Lower leg skin (tissue), 4 donors: ENCODE measurements around the gene SH3D19. TPM values are rescaled to one million over a fixed set of nuclear protein-coding genes. Genes with fewer than 3 reads are reported as not detected.

Experiments used
- DNase-seq, 2 donors: peaks; one replicate each; pipeline ENCODE4 v3.0.0-alpha.2; 2019; ENCODE audit warnings: low spot score in 2 of 2
- H3K4me3 ChIP-seq: fragments of 200-600 bp; sonication (generic); 2 replicates; pipeline ENCODE4 v1.5.1; 2017; ENCODE audit warnings: mild to moderate bottlenecking, low read depth; ENCODE audit not compliant: poor library complexity, severe bottlenecking
- POLR2A ChIP-seq, 2 donors: fragments of 450-650 bp; IDR thresholded peaks; one replicate each; pipeline ENCODE4 v1.6.1; 2016 to 2017; ENCODE audit warnings: antibody characterized with exemption in 2 of 2, mild to moderate bottlenecking in 1 of 2, moderate library complexity in 1 of 2
- whole genome bisulfite sequencing, 2 donors: methylation state at CpG; one replicate each; pipeline ENCODE4 v1.1.5; 2018; 5-methylcytosine and 5-hydroxymethylcytosine counted together
- intact Hi-C: fragments of 100-400 bp; cut with DNase I; formaldehyde crosslinking; loops from one replicate; pipeline ENCODE4 v1.15.0; 2023; ENCODE audit warnings: low total_unique reads
- total RNA-seq, 4 donors: library from RNA; depleted of rRNA; stranded (reverse); fragments of >200 nt; gene quantifications; one replicate each; pipeline ENCODE4 v1.1.0, GENCODE V29; 2016
- TF ChIP-seq, protein P1 (sequence below), 3 donors: fragments of 450-650 bp; IDR thresholded peaks; one replicate each; pipeline ENCODE4 v1.5.1; 2016; ENCODE audit warnings: antibody characterized with exemption in 3 of 3, mild to moderate bottlenecking in 3 of 3, moderate library complexity in 2 of 3

Gene SH3D19
- total RNA-seq, 4 donors from 2014 or later: 70.8 to 82.5 (median 78.6) TPM

DNA sequence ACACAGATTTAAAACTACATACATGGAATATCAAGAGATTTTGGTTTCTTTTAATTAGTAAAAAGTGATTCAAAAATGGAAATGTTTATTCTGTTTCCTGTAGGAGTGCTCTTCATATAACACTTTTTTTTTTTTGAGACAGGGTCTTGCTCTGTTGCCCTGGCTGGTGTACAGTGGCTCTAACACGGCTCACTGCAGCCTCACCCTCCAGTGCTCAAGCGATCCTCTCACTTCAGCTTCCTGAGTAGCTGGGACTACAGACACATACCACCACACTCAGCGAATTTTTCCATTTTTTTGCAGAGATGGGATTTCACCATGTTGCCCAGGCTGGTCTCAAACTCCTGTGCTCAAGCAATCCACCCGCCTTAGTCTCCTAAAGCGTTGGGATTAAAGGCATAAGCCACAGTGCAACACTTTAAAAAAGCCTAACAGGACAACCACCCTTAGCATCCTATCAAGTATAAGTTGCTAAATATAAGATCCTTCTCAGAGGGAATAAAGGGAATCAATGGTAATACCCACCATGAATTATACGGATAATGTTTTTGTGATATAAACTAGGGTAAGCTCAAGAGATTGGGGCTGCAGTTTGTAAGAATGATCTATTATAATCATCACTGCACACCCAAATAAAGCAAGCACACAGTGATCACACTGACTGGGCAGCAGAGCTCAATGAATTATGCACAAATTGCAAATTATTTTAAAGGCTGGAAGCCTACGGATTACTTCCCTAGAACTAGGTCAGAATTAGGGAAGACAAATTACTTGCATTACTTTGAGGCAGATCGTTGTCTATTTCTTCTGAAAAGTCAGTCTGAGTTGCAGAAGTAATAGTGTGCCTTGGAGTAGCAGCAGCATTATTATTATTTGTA is 149.4 kb downstream of the SH3D19 start:
- DNase-seq: no peak
- intact Hi-C loops: no loop called here
- H3K4me3 ChIP-seq: no peak overlapping the region
- 92 to 94% methylated on average over 8 of the region's 8 CpGs for WGBS, 2 donors
- TF ChIP-seq, protein P1, sequence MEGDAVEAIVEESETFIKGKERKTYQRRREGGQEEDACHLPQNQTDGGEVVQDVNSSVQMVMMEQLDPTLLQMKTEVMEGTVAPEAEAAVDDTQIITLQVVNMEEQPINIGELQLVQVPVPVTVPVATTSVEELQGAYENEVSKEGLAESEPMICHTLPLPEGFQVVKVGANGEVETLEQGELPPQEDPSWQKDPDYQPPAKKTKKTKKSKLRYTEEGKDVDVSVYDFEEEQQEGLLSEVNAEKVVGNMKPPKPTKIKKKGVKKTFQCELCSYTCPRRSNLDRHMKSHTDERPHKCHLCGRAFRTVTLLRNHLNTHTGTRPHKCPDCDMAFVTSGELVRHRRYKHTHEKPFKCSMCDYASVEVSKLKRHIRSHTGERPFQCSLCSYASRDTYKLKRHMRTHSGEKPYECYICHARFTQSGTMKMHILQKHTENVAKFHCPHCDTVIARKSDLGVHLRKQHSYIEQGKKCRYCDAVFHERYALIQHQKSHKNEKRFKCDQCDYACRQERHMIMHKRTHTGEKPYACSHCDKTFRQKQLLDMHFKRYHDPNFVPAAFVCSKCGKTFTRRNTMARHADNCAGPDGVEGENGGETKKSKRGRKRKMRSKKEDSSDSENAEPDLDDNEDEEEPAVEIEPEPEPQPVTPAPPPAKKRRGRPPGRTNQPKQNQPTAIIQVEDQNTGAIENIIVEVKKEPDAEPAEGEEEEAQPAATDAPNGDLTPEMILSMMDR (IDR thresholded peaks at IDR 0.05): no peak
- no peak for TF ChIP-seq POLR2A (IDR thresholded peaks at IDR 0.05)

DNA sequence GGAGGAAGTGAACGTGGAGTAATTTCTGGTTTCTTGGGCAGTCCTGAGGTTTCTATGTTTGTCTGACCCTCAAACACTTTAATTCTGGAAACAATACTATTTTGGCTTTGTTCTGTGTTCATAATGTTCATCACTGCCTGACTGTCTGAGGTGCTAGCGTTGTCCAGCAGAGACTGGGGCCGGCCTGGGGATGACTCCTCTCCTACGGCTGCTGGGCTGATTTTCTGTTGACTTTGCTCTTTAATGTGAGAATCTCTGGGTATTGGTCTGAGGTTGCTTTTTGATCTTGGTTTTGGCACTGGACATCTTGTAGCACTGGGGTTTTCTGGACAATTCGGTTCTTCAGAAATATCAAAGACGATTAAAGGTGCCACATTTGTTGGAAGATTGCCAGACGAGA is 150.2 kb downstream of the SH3D19 start:
- intact Hi-C loops: no loop called here
- 80 to 82% methylated on average over 7 of the region's 7 CpGs for WGBS, 2 donors
- TF ChIP-seq, protein P1 (IDR thresholded peaks at IDR 0.05): no peak
- TF ChIP-seq POLR2A (IDR thresholded peaks at IDR 0.05): no peak
- no peak for DNase-seq
- no peak overlapping the region for H3K4me3 ChIP-seq

DNA sequence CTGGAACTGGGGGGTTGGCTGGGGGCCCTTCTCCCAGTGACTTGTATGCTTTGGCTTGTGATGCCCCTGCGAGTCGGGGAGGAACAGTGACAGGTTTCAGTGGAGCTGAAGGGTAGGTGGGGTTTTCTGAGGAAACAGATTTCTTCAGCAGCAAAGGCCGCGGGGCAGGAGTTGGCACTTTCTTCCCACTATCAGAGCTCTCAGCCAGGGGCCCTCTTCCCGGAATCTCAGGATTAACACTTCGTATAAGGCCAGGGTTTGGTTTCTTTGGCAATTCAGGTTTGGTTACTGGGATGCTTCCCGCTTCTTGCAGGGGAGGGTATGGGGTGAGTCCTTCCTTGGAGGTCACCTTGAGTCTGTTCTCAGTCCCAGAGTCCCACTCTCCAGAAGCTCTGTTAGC is 150.6 kb downstream of the SH3D19 start:
- no peak for TF ChIP-seq POLR2A (IDR thresholded peaks at IDR 0.05)
- TF ChIP-seq, protein P1 (IDR thresholded peaks at IDR 0.05): no peak
- intact Hi-C loops: no loop called here
- DNase-seq: no peak
- no peak overlapping the region for H3K4me3 ChIP-seq
- WGBS, 2 donors: 86 to 92% methylated on average over 7 of the region's 7 CpGs

DNA sequence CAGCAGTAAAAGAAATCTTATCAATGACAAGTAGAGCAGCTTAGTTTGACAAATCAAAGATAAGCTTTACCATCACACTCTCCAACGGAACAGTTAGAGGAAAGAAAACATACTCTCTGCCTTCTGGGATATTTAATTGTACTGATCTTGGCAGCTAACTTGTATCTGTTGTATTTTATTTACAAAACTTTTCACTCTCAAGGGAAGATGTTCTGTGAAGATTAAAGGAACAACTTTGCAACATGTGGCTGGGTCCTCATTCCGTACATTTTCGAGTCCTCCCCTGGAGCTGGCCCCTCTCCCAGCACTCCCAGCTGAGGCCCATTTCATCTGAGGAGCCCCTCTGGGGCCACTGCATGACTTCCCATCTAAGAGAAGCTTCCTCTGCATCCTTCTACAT is 151.5 kb downstream of the SH3D19 start:
- DNase-seq: peak; percentile 49 to 89
- H3K4me3 ChIP-seq: no peak overlapping the region
- WGBS, 2 donors: 41 to 48% methylated on average over 3 of the region's 3 CpGs
- intact Hi-C loops: no loop called here
- TF ChIP-seq, protein P1 (IDR thresholded peaks at IDR 0.05): no peak
- TF ChIP-seq POLR2A (IDR thresholded peaks at IDR 0.05): no peak

DNA sequence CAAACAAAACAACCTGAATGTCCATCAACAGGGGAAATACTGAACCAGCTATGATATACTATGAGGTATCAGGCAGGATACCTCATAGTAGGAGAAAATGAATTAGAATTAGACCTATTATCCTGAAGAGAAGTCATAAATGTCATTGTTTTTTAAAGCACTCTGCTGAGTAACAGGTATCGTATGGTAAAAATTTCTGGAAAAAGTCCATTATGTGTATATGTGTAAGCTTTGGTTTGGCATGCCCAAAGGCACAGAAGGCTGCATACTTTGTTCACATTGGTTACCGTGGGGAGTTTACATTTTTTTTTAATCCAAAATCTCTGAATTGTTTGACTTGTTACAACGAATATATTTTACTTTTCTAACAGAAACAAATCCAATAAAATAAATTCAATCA is 155.5 kb downstream of the SH3D19 start:
- intact Hi-C loops: no loop called here
- TF ChIP-seq POLR2A (IDR thresholded peaks at IDR 0.05): no peak
- TF ChIP-seq, protein P1 (IDR thresholded peaks at IDR 0.05): no peak
- no peak for DNase-seq
- no peak overlapping the region for H3K4me3 ChIP-seq
- WGBS, 2 donors: 33 to 45% methylated on average over 3 of the region's 3 CpGs
